B cell (primary cell): ENCODE data around the gene STAT2. TPM values are rescaled to one million over a fixed set of nuclear protein-coding genes. Genes with fewer than 3 reads are reported as not detected.
A peak's percentile ranks its signal among the peaks of the same experiment; 100 is the strongest.

Experiments
- ATAC-seq: fragments of 200-7000 bp; cut with Tn5 transposase; one replicate; pipeline ENCODE4 v1.10.0; 2021; ENCODE audit warnings: low read depth, mild to moderate bottlenecking, moderate number of reproducible peaks, moderate library complexity
- CTCF ChIA-PET: fragments of 350-600 bp; sonication (Branson Sonifier 250); formaldehyde crosslinking; loops from one replicate; lab custom pipeline; 2021; ENCODE audit warnings: antibody characterized with exemption, inconsistent platforms; lab: Charles Lee
- POLR2A ChIA-PET: fragments of 350-600 bp; sonication (Branson Sonifier 250); formaldehyde crosslinking; loops from one replicate; lab custom pipeline; 2021; ENCODE audit warnings: antibody characterized with exemption; lab: Charles Lee
- DNase-seq: peaks from one replicate; pipeline ENCODE4 v3.0.0; 2013
- H2AFZ ChIP-seq: 2 replicates; pipeline ENCODE4 v1.6.1; 2012; ENCODE audit warnings: mild to moderate bottlenecking, low read depth, low read length; ENCODE audit not compliant: insufficient read depth, poor library complexity, severe bottlenecking
- H3K27ac ChIP-seq, 2 donors: 1 replicate in 1 of 2; 2 replicates in 1 of 2; pipeline ENCODE4 v1.5.1; 2012 to 2013; ENCODE audit warnings: low read length in 2 of 2, mild to moderate bottlenecking in 2 of 2, moderate library complexity in 1 of 2
- H3K27me3 ChIP-seq, 4 experiments: fragments of 200-600 bp in 1 of 4; sonication (generic) in 1 of 4; replicated peaks in 1 of 4; 1 replicate in 2 of 4; 2 replicates in 2 of 4; pipeline versions ENCODE4 v1.6.1 to v1.7.0; 2013 to 2016; ENCODE audit warnings: low read length in 3 of 4, mild to moderate bottlenecking in 2 of 4, mixed read lengths in 1 of 4, moderate library complexity in 1 of 4; ENCODE audit not compliant: insufficient read depth in 4 of 4, control insufficient read depth in 3 of 4; ENCODE audit errors: control extremely low read depth in 1 of 4
- H3K36me3 ChIP-seq, 2 experiments: replicated peaks in 1 of 2; 1 replicate in 1 of 2; 2 replicates in 1 of 2; pipeline versions ENCODE4 v1.6.1 to v1.7.1; 2013; ENCODE audit warnings: low read length in 1 of 2; ENCODE audit not compliant: insufficient read depth in 2 of 2, control insufficient read depth in 1 of 2; ENCODE audit errors: control extremely low read depth in 1 of 2, extremely low read depth in 1 of 2
- H3K4me1 ChIP-seq, 2 donors: fragments of 200-600 bp in 1 of 2; sonication (generic) in 1 of 2; 1 replicate in 1 of 2; 2 replicates in 1 of 2; pipeline versions ENCODE4 v1.5.1 to v1.6.1; 2013 to 2017; ENCODE audit warnings: low read length in 2 of 2; ENCODE audit not compliant: control insufficient read depth in 2 of 2, insufficient read depth in 2 of 2
- H3K4me2 ChIP-seq: replicated peaks from 2 replicates; pipeline ENCODE3; 2012; ENCODE audit warnings: mild to moderate bottlenecking, low read depth, low read length; ENCODE audit not compliant: poor library complexity, severe bottlenecking
- H3K4me3 ChIP-seq, 5 experiments: fragments of 200-600 bp in 1 of 5; sonication (generic) in 1 of 5; 1 replicate in 3 of 5; 2 replicates in 2 of 5; pipeline versions ENCODE4 v1.5.1 to v1.7.0; 2011 to 2016; ENCODE audit warnings: low read length in 4 of 5, mild to moderate bottlenecking in 4 of 5, low read depth in 2 of 5, control low read depth in 1 of 5, moderate library complexity in 1 of 5; ENCODE audit not compliant: insufficient read depth in 1 of 5; ENCODE audit errors: control extremely low read depth in 1 of 5, extremely low read depth in 1 of 5
- H3K79me2 ChIP-seq: fragments of 200-600 bp; sonication (generic); one replicate; pipeline ENCODE4 v1.6.0; 2016; ENCODE audit warnings: low read length; ENCODE audit not compliant: control insufficient read depth, insufficient read depth
- H3K9ac ChIP-seq: fragments of 200-600 bp; sonication (generic); 2 replicates; pipeline ENCODE4 v1.6.1; 2017; ENCODE audit warnings: mild to moderate bottlenecking, low read length, moderate library complexity
- H3K9me3 ChIP-seq, 3 donors: one replicate each; pipeline versions ENCODE4 v1.6.1 to v1.7.1; 2013; ENCODE audit warnings: low read length in 2 of 3; ENCODE audit not compliant: control insufficient read depth in 2 of 3, insufficient read depth in 1 of 3; ENCODE audit errors: control extremely low read depth in 1 of 3
- H4K20me1 ChIP-seq: 2 replicates; pipeline ENCODE4 v1.6.0; 2012; ENCODE audit warnings: mild to moderate bottlenecking, low read length; ENCODE audit not compliant: insufficient read depth, control insufficient read depth, poor library complexity, severe bottlenecking
- H3K27ac Mint-ChIP-seq: one replicate; pipeline ENCODE4 v1.8.0; 2021; ENCODE audit warnings: mixed read lengths
- H3K27me3 Mint-ChIP-seq: one replicate; pipeline ENCODE4 v1.8.0; 2021; ENCODE audit warnings: mixed read lengths
- H3K4me1 Mint-ChIP-seq: one replicate; pipeline ENCODE4 v1.8.0; 2021; ENCODE audit warnings: mixed read lengths
- H3K4me3 Mint-ChIP-seq: one replicate; pipeline ENCODE4 v1.8.0; 2021; ENCODE audit warnings: mixed read lengths
- H3K9me3 Mint-ChIP-seq: one replicate; pipeline ENCODE4 v1.8.0; 2022; ENCODE audit warnings: mixed read lengths; ENCODE audit not compliant: insufficient read depth
- EZH2 ChIP-seq: IDR thresholded peaks from 2 replicates; pipeline ENCODE4 v1.6.1; 2012; ENCODE audit warnings: borderline replicate concordance, low read depth, mild to moderate bottlenecking, moderate library complexity, low read length; ENCODE audit not compliant: insufficient read depth, poor library complexity, severe bottlenecking
- WGBS: methylation state at CpG from one replicate; pipeline ENCODE4 v1.1.5; 2013; ENCODE audit warnings: missing lambda C conversion rate; ENCODE audit not compliant: insufficient coverage; 5-methylcytosine and 5-hydroxymethylcytosine counted together
- intact Hi-C: fragments of 100-400 bp; cut with micrococcal nuclease; formaldehyde crosslinking; loops from one replicate; pipeline ENCODE4 v1.10.0; 2022
- polyA plus RNA-seq: library from polyadenylated mRNA; depleted of rRNA; stranded (reverse); fragments of >200 nt; gene quantifications from 2 replicates; pipeline ENCODE4 v1.2.3, GENCODE V29; 2012
- total RNA-seq, 2 donors: library from RNA; stranded (reverse); fragments of 120-200 nt in 1 of 2; gene quantifications; 1 replicate in 1 of 2; 2 replicates in 1 of 2; pipeline versions ENCODE4 v1.2.3 to v1.2.4, GENCODE V29; 2013 to 2022
- TF ChIP-seq, protein P1 (sequence below): fragments of 200-600 bp; IDR thresholded peaks from one replicate; pipeline ENCODE4 v1.8.0; 2022; ENCODE audit warnings: antibody characterized with exemption, mild to moderate bottlenecking

The STAT2 gene
- total and polyA plus RNA-seq, 2 donors (not counting 1 experiment from before 2014, with no cell fraction given) = 261 to 298 TPM

DNA sequence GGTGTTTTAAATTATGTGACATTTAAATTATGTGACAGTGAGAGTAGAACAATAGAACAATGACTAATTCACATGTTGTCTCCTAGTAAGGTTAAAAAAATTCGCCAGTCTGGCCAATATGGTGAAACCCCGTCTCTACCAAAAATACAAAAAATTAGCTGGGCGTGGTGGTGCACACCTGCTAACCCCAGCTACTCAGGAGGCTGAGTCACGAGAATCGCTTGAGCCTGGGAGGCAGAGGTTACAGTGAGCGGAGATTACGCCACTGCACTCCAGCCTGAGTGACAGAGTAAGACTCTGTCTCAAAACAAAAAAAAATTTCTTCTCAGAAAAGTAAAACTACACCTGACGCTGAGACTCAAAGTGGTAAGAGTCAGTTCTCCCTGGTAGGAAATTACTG lies 62.5 kb downstream of the STAT2 start:
- H2AFZ ChIP-seq = no peak overlapping the region
- Mint-ChIP-seq H3K27me3 (no peaks in the 10 kb centered on the region), H3K27ac (peak overlapping the region; percentile 71), H3K9me3 (no peaks in the 10 kb centered on the region), H3K4me3 (peak overlapping the region; percentile 49), H3K4me1 (peaks cover 63% of the 10 kb centered on the region)
- ATAC-seq = no peak
- DNase-seq = no peak
- peak overlapping the region; percentile 31 for H3K4me2 ChIP-seq
- no peak overlapping the region for H3K9ac ChIP-seq
- peak overlapping the region in 1 of 2 donors; percentile 55 for H3K27ac ChIP-seq
- H3K4me3 ChIP-seq = no peak overlapping the region
- H3K79me2 ChIP-seq = peaks cover 88% of the 10 kb centered on the region
- H3K36me3 ChIP-seq = peaks cover 0 to 7% of the 10 kb centered on the region in 2 experiments
- peaks cover 45 to 53% of the 10 kb centered on the region in 2 donors for H3K4me1 ChIP-seq
- POLR2A ChIA-PET = no interaction called here
- TF ChIP-seq EZH2 = no peak
- TF ChIP-seq, protein P1, sequence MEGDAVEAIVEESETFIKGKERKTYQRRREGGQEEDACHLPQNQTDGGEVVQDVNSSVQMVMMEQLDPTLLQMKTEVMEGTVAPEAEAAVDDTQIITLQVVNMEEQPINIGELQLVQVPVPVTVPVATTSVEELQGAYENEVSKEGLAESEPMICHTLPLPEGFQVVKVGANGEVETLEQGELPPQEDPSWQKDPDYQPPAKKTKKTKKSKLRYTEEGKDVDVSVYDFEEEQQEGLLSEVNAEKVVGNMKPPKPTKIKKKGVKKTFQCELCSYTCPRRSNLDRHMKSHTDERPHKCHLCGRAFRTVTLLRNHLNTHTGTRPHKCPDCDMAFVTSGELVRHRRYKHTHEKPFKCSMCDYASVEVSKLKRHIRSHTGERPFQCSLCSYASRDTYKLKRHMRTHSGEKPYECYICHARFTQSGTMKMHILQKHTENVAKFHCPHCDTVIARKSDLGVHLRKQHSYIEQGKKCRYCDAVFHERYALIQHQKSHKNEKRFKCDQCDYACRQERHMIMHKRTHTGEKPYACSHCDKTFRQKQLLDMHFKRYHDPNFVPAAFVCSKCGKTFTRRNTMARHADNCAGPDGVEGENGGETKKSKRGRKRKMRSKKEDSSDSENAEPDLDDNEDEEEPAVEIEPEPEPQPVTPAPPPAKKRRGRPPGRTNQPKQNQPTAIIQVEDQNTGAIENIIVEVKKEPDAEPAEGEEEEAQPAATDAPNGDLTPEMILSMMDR = no peak
- CTCF ChIA-PET = interaction anchor here (1.0 to 2.2 kb wide), 5 partner anchors 11 to 178 kb away, joined by 3 to 8 read pairs (median 5); partner anchors contain the start of genes PAN2 and SMARCC2
- H4K20me1 ChIP-seq = peaks cover 39% of the 10 kb centered on the region
- WGBS = 93% methylated on average over 6 of the region's 8 CpGs
- H3K9me3 ChIP-seq = no peaks in the 10 kb centered on the region
- no peaks in the 10 kb centered on the region for H3K27me3 ChIP-seq
- intact Hi-C loops = no loop called here

DNA sequence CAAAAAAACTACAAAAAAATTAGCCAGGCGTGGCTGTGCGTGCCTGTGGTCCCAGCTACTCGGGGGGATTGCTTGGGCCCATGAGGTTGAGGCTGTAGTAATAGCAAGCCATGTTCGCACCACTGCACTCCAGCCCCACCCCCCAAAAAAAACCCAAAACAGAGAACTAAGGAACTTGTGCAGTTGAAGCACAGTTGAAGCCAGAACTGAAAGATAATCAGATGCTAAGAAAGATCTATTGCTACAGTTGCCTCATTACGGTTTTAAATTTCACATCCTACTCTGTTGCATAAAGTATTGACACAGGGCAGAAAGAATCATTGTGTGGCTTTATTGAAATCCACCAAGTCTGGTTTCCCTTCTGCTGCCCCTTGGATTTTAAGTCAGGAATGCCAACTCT lies 63.6 kb downstream of the STAT2 start:
- Mint-ChIP-seq H3K27ac (peak overlapping the region; percentile 44), H3K4me3 (peak overlapping the region; percentile 3), H3K27me3 (no peaks in the 10 kb centered on the region), H3K4me1 (peaks cover 54% of the 10 kb centered on the region), H3K9me3 (no peaks in the 10 kb centered on the region)
- peaks cover 0 to 14% of the 10 kb centered on the region in 2 experiments for H3K36me3 ChIP-seq
- 11% methylated on average over 3 of the region's 5 CpGs for WGBS
- no peaks in the 10 kb centered on the region for H3K9me3 ChIP-seq
- peak overlapping the region; percentile 31 for H3K4me2 ChIP-seq
- peak; percentile 31 for DNase-seq
- POLR2A ChIA-PET = interaction anchor here (0.7 kb wide), 1 partner anchor 566 kb away, joined by 11 read pairs; no protein-coding TSS in a partner anchor
- ATAC-seq = no peak
- TF ChIP-seq, protein P1 = no peak
- TF ChIP-seq EZH2 = no peak
- no peaks in the 10 kb centered on the region for H3K27me3 ChIP-seq
- intact Hi-C loops = no loop called here
- peaks cover 90% of the 10 kb centered on the region for H3K79me2 ChIP-seq
- peak overlapping the region; percentile 14 for H3K9ac ChIP-seq
- no peak overlapping the region for H2AFZ ChIP-seq
- H3K4me3 ChIP-seq = no peak overlapping the region
- H4K20me1 ChIP-seq = peaks cover 50% of the 10 kb centered on the region
- CTCF ChIA-PET = interaction anchor here (1.8 kb wide), 1 partner anchor 177 kb away, joined by 6 read pairs; no protein-coding TSS in a partner anchor
- peak overlapping the region; percentile 8 to 55 for H3K27ac ChIP-seq
- peaks cover 40 to 47% of the 10 kb centered on the region in 2 donors for H3K4me1 ChIP-seq
